ENCODE results near the gene BCAS3. TPM values are rescaled to one million over a fixed set of nuclear protein-coding genes. Genes with fewer than 3 reads are reported as not detected.

BCAS3 gene
- total RNA-seq, 4 donors from 2014 or later: 21.7 to 42.2 (median 23.0) TPM

GRCh38 chr17:60675997-60676396 lies 1.7 kb upstream of the BCAS3 start:
- TF ChIP-seq CTCF (IDR thresholded peaks at IDR 0.05; ENCODE audit: low read depth): no peak

- no peak for TF ChIP-seq CTCF (IDR thresholded peaks at IDR 0.05; ENCODE audit: low read depth)
Observed at GRCh38 chr17:60676758-60677307, 818 bp upstream of the BCAS3 start.

GRCh38 chr17:60678118-60678444 lies 430 bp downstream of the BCAS3 start:
- no peak for TF ChIP-seq CTCF (IDR thresholded peaks at IDR 0.05; ENCODE audit: low read depth)

- no peak for TF ChIP-seq CTCF (IDR thresholded peaks at IDR 0.05; ENCODE audit: low read depth)
Observed at GRCh38 chr17:60679287-60679686, 1.6 kb downstream of the BCAS3 start.

- TF ChIP-seq CTCF (IDR thresholded peaks at IDR 0.05; ENCODE audit: low read depth): no peak
Observed at GRCh38 chr17:60680754-60681153, 3.1 kb downstream of the BCAS3 start.

GRCh38 chr17:60685437-60685836 lies 7.8 kb downstream of the BCAS3 start:
- TF ChIP-seq CTCF (IDR thresholded peaks at IDR 0.05; ENCODE audit: low read depth): no peak

GRCh38 chr17:60695960-60696359 lies 18.3 kb downstream of the BCAS3 start:
- TF ChIP-seq CTCF (IDR thresholded peaks at IDR 0.05; ENCODE audit: low read depth): no peak
